ENCODE results near the gene PCMTD2. TPM values are rescaled to one million over a fixed set of nuclear protein-coding genes. Genes with fewer than 3 reads are reported as not detected.

PCMTD2 gene
- total RNA-seq, 1 experiment from 2014 or later, result 57.1 TPM

DNA sequence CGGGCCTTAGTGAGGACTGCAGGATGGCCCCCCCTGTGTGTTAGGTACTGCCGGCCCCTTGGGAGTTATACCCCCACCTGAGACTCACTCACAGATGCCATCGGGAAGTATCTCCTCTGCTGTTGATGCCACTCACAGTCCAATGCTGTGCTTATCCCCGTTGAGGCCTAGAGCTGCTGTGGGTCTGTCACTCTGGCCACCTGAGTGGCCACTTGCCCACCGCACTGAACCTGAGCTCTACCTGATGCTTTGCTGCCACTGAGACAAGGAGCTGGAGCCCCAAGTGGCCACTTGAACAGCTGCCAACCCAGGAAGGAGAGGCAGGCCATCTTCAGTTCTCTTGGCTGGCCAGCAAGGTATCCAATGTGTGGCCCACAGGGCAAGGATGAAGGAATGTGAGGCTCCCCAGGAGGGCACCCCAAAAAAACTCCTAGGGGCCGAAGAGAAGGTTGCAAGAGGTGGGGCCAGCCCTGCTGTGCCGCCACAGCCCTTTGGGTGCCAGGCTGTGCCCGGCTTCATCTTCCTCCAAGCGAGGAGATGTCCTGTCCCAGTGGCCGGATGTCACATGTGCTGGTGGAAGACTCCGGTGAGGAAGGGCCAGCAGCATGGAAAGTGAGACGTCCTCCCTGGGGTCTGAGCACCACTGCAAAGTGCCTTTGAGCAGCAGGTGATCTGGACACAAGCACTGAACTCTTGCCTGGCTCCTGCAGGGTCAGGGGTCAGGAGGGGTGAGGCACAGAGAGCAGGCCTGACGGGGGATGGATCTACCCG lies 29.5 kb upstream of the PCMTD2 start:
- ChIA-PET CTCF (no interaction called here), POLR2A (ENCODE audit: low non-redundant PET) (no interaction called here)
- intact Hi-C loops (cut with micrococcal nuclease; ENCODE audit: unreplicated experiment), result no loop called here
- Histone ChIP-seq H3K9me3 (ENCODE audit: low read depth, low read length, poor library complexity, severe bottlenecking) (no peaks in the 10 kb centered on the region), H3K27me3 (replicated peaks; ENCODE audit: insufficient read depth, low read depth, low read length, poor library complexity) (no peaks in the 10 kb centered on the region), H3K36me3 (ENCODE audit: insufficient read depth, low read length, poor library complexity, severe bottlenecking) (no peaks in the 10 kb centered on the region), H3K4me1 (ENCODE audit: insufficient read depth, low read length, poor library complexity, severe bottlenecking) (peaks cover 25% of the 10 kb centered on the region), H3K27ac (ENCODE audit: low read depth, low read length, poor library complexity, severe bottlenecking) (peak overlapping the region; percentile 89), H3K4me3 (ENCODE audit: low read depth, low read length, poor library complexity, severe bottlenecking) (no peak overlapping the region)
- no TSS peak for BruUV-seq (replicated peaks)
- DNase-seq (ENCODE audit: low spot score), result no peak
- no peak for TF ChIP-seq EZH2 (IDR thresholded peaks at IDR 0.05; ENCODE audit: borderline replicate concordance, low read depth, low read length, poor library complexity, severe bottlenecking)
- TF ChIP-seq, protein P1, sequence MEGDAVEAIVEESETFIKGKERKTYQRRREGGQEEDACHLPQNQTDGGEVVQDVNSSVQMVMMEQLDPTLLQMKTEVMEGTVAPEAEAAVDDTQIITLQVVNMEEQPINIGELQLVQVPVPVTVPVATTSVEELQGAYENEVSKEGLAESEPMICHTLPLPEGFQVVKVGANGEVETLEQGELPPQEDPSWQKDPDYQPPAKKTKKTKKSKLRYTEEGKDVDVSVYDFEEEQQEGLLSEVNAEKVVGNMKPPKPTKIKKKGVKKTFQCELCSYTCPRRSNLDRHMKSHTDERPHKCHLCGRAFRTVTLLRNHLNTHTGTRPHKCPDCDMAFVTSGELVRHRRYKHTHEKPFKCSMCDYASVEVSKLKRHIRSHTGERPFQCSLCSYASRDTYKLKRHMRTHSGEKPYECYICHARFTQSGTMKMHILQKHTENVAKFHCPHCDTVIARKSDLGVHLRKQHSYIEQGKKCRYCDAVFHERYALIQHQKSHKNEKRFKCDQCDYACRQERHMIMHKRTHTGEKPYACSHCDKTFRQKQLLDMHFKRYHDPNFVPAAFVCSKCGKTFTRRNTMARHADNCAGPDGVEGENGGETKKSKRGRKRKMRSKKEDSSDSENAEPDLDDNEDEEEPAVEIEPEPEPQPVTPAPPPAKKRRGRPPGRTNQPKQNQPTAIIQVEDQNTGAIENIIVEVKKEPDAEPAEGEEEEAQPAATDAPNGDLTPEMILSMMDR (conservative IDR thresholded peaks at IDR 0.05; ENCODE audit: low read depth, low read length), result no peak

DNA sequence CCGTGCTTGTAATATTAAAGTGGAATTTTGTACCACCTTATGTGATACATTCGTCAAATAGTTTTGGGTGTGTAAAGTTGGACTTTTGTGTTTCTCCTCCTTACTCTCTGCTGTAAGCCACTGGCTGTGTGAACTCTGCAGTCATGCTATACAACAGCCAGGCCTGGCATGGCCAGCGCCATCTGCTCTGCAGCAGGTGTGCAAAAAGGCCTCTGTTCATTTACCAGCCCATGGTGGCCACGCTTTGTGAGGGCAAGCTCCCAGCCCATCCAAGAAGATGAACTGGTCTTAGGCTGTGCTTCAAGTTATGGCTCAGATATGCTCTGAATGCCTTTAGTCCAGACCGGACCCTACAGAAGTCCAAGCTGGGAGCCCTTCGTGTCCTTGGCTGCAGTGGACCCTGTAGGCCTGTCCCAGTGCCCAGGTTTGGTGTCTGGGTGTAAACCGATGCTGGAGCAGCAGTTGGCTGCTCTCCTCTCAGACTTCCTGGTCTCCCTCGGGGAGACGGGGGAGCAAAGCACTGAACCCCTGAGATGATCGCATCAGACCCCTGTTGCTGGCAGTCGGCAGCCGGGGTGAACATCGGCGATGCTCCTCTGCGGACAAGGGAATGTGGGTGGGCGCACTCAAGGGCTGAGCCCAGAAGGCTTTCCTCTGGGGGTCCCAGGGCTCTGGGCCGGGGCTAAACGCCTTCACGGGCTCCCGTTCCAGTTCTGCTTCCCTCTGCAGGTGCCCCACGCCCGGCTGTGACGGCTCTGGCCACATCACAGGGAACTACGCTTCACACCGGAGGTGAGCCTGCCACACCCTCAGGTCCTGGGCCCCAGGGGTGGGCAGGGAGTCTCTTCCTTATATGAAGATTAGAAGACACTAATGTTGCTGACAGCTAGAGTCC lies 28.6 kb upstream of the PCMTD2 start:
- intact Hi-C loops (cut with micrococcal nuclease; ENCODE audit: unreplicated experiment), result no loop called here
- no peak for DNase-seq (ENCODE audit: low spot score)
- Histone ChIP-seq H3K27me3 (replicated peaks; ENCODE audit: insufficient read depth, low read depth, low read length, poor library complexity) (no peaks in the 10 kb centered on the region), H3K4me1 (ENCODE audit: insufficient read depth, low read length, poor library complexity, severe bottlenecking) (peaks cover 25% of the 10 kb centered on the region), H3K4me3 (ENCODE audit: low read depth, low read length, poor library complexity, severe bottlenecking) (no peak overlapping the region), H3K27ac (ENCODE audit: low read depth, low read length, poor library complexity, severe bottlenecking) (no peak overlapping the region), H3K36me3 (ENCODE audit: insufficient read depth, low read length, poor library complexity, severe bottlenecking) (no peaks in the 10 kb centered on the region), H3K9me3 (ENCODE audit: low read depth, low read length, poor library complexity, severe bottlenecking) (no peaks in the 10 kb centered on the region)
- POLR2A ChIA-PET (ENCODE audit: low non-redundant PET), result no interaction called here
- CTCF ChIA-PET, result no interaction called here
- TF ChIP-seq, protein P1 (conservative IDR thresholded peaks at IDR 0.05; ENCODE audit: low read depth, low read length), result no peak
- no peak for TF ChIP-seq EZH2 (IDR thresholded peaks at IDR 0.05; ENCODE audit: borderline replicate concordance, low read depth, low read length, poor library complexity, severe bottlenecking)
- no TSS peak for BruUV-seq (replicated peaks)

DNA sequence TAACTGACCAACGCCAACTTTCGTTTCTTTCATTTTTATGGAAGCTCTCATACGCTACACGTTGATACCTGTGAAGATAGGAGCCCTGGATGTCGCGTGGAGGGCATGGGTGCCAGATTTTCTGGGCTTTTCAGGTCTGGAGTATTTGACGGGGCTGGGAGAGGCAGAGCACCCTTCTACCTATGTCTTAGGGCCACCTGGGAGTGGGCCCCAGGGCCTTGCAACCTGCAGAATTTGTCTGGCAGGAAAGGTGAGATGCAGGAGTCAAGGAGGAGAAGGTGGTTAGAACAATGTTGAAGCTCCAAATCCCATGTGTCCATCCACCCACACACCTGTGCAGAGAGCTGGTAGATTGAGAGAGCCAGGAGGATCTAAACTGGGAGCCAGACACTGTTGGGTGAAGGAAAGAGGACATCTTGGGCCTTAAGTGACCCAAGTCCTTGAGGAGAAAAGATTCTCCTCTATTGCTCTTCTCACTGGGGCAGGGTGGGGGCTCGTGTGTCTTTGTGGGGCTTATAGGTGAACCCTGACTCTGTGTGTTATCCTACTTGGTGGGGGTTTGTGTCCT lies 27.4 kb upstream of the PCMTD2 start:
- no TSS peak for BruUV-seq (replicated peaks)
- DNase-seq (ENCODE audit: low spot score), result no peak
- intact Hi-C loops (cut with micrococcal nuclease; ENCODE audit: unreplicated experiment), result no loop called here
- Histone ChIP-seq H3K27ac (ENCODE audit: low read depth, low read length, poor library complexity, severe bottlenecking) (no peak overlapping the region), H3K9me3 (ENCODE audit: low read depth, low read length, poor library complexity, severe bottlenecking) (no peaks in the 10 kb centered on the region), H3K27me3 (replicated peaks; ENCODE audit: insufficient read depth, low read depth, low read length, poor library complexity) (no peaks in the 10 kb centered on the region), H3K4me1 (ENCODE audit: insufficient read depth, low read length, poor library complexity, severe bottlenecking) (peaks cover 23% of the 10 kb centered on the region), H3K36me3 (ENCODE audit: insufficient read depth, low read length, poor library complexity, severe bottlenecking) (no peaks in the 10 kb centered on the region), H3K4me3 (ENCODE audit: low read depth, low read length, poor library complexity, severe bottlenecking) (no peak overlapping the region)
- ChIA-PET POLR2A (ENCODE audit: low non-redundant PET) (no interaction called here), CTCF (interaction anchor here (0.5 kb wide), 1 partner anchor 126 kb away, joined by 5 read pairs; no protein-coding TSS in a partner anchor)
- no peak for TF ChIP-seq EZH2 (IDR thresholded peaks at IDR 0.05; ENCODE audit: borderline replicate concordance, low read depth, low read length, poor library complexity, severe bottlenecking)
- TF ChIP-seq, protein P1 (conservative IDR thresholded peaks at IDR 0.05; ENCODE audit: low read depth, low read length), result no peak
